ENCODE results near the gene AMPD2. TPM values are rescaled to one million over a fixed set of nuclear protein-coding genes. Genes with fewer than 3 reads are reported as not detected.

Gene AMPD2
- total RNA-seq, result 49.8 and 108 TPM in 2 replicates

GRCh38 chr1:109619576-109620400 is at the start of gene AMPD2, which contains the start of gene GNAT2:
AMPD2 (plus strand) TSS chr1:109619837; CDS start chr1:109621176, 1,339 bp downstream.
GNAT2 (minus strand) TSS chr1:109619616; CDS start chr1:109612870, 6,746 bp downstream.

DNA sequence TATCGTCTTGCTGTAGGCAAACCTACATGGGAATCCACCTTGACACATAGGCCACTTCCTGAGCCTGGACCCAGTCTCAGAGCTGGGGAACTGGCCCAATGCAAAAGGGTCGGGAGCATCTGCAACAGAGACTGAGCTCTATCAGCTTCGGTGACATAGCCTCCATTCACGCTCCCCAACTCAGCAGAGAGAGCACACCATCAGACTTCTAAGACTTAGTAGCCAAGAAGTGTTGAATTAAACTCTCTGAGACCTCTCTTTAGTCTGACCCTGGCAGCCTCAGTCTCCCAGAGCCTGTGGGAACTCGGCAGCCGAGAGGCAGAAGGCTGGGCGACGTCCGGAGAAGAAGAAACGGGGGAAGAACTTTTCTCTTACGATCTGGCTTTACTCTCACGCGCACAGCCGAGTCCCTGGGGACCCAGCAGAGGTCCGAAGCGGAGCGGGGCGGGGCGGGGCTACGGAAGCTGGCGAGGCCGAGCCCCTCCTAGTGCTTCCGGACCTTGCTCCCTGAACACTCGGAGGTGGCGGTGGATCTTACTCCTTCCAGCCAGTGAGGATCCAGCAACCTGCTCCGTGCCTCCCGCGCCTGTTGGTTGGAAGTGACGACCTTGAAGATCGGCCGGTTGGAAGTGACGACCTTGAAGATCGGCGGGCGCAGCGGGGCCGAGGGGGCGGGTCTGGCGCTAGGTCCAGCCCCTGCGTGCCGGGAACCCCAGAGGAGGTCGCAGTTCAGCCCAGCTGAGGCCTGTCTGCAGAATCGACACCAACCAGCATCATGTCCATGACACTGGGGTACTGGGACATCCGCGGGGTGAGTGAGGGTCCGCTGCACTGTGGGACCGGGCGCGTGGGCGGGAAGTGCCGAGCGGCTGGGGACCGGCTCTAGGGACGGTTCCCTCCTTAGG is 36.2 kb downstream of the AMPD2 start, which contains the start of gene GSTM4:
Gene GSTM4, plus strand, starts transcription at position 485 of the 905 bp plus-strand sequence. Its CDS starts 291 bp downstream, at position 776.

DNA sequence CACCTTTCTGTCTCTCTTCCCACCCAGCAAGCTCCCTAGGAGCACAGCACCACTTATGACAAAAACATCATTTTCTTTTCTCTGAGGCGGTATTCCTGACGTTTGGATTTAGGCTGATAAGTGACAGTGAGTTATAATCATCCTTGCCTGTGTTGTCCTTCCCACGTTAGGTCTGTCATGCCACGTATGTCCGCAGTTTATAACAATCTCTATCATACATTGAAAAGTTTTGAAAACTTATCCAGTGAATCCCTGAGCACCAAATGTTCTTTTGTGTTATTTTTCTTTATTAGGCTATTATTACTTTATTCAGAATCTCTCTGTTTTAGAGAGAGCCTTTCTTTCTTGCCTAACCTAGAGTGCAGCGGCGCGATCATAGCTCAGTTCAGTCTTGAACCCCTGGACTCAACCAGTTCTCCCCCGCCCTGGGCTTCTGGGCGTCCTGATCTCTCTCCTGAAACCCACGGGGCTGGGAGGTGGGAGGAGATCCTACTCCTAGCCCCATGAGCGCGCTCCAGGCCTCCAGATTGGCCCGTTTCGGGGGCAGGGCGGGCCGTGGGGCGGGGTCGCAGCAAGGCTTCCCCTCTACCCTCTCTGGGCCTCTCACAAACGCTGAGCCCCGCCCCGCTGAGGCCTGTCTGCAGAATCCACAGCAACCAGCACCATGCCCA is 48.0 kb downstream of the AMPD2 start, which contains the start of gene GSTM2:
Gene GSTM2, plus strand, starts transcription at position 606 of the 671 bp plus-strand sequence. Its CDS starts 59 bp downstream, at position 665.

Other genes starting within 250 kb of the AMPD2 start
- 8.9 and 10.2 TPM in 2 replicates for gene SORT1, start 221.9 kb upstream of the AMPD2 start, total RNA-seq
- 22.8 and 71.2 TPM in 2 replicates for gene PSMA5, start 193.4 kb upstream of the AMPD2 start, total RNA-seq
- under 0.01 and 0.32 TPM in 2 replicates for gene SYPL2, start 153.3 kb upstream of the AMPD2 start, total RNA-seq
- gene ATXN7L2, start 135.9 kb upstream of the AMPD2 start, total RNA-seq, result 4.7 and 6.5 TPM in 2 replicates
- gene CYB561D1, start 125.7 kb upstream of the AMPD2 start, total RNA-seq, result 3.5 and 5.1 TPM in 2 replicates
- 0.78 and 2.0 TPM in 2 replicates for gene AMIGO1, start 110.1 kb upstream of the AMPD2 start, total RNA-seq
- gene GPR61, start 80.0 kb upstream of the AMPD2 start, total RNA-seq, result not detected in 2 replicates
- 7.4 and 10.5 TPM in 2 replicates for gene GNAI3, start 71.2 kb upstream of the AMPD2 start, total RNA-seq
- 0.32 TPM in 1 of 2 replicates, not detected in the other for gene GNAT2, start 221 bp upstream of the AMPD2 start, total RNA-seq
- gene GSTM4, start 36.3 kb downstream of the AMPD2 start, total RNA-seq, result 22.8 and 30.3 TPM in 2 replicates
- 23.4 and 31.6 TPM in 2 replicates for gene GSTM2, start 48.2 kb downstream of the AMPD2 start, total RNA-seq
- gene GSTM1, start 68.0 kb downstream of the AMPD2 start, total RNA-seq, result not detected in 2 replicates
- 4.9 and 14.5 TPM in 2 replicates for gene GSTM5, start 92.4 kb downstream of the AMPD2 start, total RNA-seq
- 70.4 and 104 TPM in 2 replicates for gene GSTM3, start 121.2 kb downstream of the AMPD2 start, total RNA-seq
- gene EPS8L3, start 144.1 kb downstream of the AMPD2 start, total RNA-seq, result not detected in 2 replicates